ENCODE measurements around the gene MOB2. TPM values are rescaled to one million over a fixed set of nuclear protein-coding genes. Genes with fewer than 3 reads are reported as not detected.

Gene MOB2
- total and polyA plus RNA-seq, 4 donors, result 8.3 to 18.5 (median 14.8) TPM

DNA sequence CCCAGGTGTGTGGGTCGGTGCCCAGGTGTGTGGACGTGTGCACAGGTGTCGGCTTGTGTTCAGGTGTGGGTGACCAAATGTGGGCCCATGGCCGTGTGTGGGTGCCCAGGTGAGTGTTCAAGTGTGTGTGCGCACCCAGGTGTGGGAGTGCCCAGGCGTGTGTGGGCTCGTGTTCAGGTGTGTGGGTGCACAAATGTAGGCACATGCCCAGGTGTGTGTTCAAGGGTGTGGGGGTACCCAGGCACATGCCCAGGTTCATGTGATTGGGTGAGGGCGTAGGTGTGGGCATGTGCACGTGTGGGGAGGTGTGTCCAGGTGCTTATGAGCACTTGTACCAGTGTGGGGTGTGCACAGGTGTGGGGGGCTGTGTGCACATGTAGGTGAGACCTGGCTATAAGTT is 42.8 kb downstream of the MOB2 start:
- no peak for DNase-seq (ENCODE audit: low spot score)
- no peak for TF ChIP-seq FOXA1 (IDR thresholded peaks at IDR 0.05)
- TF ChIP-seq ATF3 (IDR thresholded peaks at IDR 0.05), result no peak
- Histone ChIP-seq H3K27ac (ENCODE audit: low read depth in 1 of 2, low read length in 2 of 2) (no peak overlapping the region), H3K9ac (ENCODE audit: low read depth in 1 of 2, low read length in 2 of 2) (no peak overlapping the region), H3K27me3 (ENCODE audit: control insufficient read depth in 4 of 4, insufficient read depth in 4 of 4, low read length in 3 of 4) (no peaks in the 10 kb centered on the region), H3K4me1 (ENCODE audit: control insufficient read depth in 4 of 4, insufficient read depth in 4 of 4, low read length in 3 of 4) (no peaks in the 10 kb centered on the region), H3K4me3 (ENCODE audit: low read depth in 1 of 3, low read length in 3 of 3) (no peak overlapping the region), H3K9me3 (ENCODE audit: control insufficient read depth in 4 of 4, low read length in 3 of 4) (no peaks in the 10 kb centered on the region), H3K36me3 (ENCODE audit: control insufficient read depth in 4 of 4, insufficient read depth in 3 of 4, low read depth in 1 of 4, low read length in 3 of 4) (no peaks in the 10 kb centered on the region)
- 74% methylated on average over 9 of the region's 9 CpGs for WGBS

DNA sequence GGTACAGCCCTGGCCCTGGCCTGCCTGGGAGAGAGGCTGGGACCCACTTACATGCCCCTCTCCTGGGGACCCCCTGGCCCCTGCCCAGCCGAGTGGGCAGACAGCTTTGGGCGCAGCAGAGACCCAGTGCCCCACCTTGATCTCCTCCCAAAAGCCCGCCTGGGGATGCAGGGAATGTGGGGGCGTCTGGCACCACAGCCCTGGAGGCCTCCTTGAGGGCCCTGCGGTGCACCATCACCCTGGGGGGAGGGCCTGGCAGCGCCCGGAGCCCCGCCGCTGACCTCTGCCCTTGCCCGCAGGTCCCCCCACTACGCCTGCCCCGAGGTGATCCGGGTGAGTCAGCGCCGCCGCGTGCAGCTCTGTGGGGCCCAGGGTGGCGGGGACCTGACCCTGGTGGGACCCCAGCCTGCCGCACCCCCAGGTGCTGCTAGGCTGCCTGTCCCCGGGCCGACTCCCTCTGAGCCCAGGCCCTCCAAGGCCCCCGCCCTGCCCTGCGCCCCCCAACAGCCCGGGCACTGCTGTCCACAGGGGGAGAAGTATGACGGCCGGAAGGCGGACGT is 43.7 kb downstream of the MOB2 start:
- Histone ChIP-seq H3K4me3 (ENCODE audit: low read depth in 1 of 3, low read length in 3 of 3) (no peak overlapping the region), H3K4me1 (ENCODE audit: control insufficient read depth in 4 of 4, insufficient read depth in 4 of 4, low read length in 3 of 4) (no peaks in the 10 kb centered on the region), H3K27me3 (ENCODE audit: control insufficient read depth in 4 of 4, insufficient read depth in 4 of 4, low read length in 3 of 4) (no peaks in the 10 kb centered on the region), H3K9ac (ENCODE audit: low read depth in 1 of 2, low read length in 2 of 2) (no peak overlapping the region), H3K27ac (ENCODE audit: low read depth in 1 of 2, low read length in 2 of 2) (no peak overlapping the region), H3K36me3 (ENCODE audit: control insufficient read depth in 4 of 4, insufficient read depth in 3 of 4, low read depth in 1 of 4, low read length in 3 of 4) (no peaks in the 10 kb centered on the region), H3K9me3 (ENCODE audit: control insufficient read depth in 4 of 4, low read length in 3 of 4) (no peaks in the 10 kb centered on the region)
- WGBS, result 85% methylated on average over 28 of the region's 28 CpGs
- DNase-seq (ENCODE audit: low spot score), result no peak
- TF ChIP-seq FOXA1 (IDR thresholded peaks at IDR 0.05) (no peak), CTCF (IDR thresholded peaks at IDR 0.05; ENCODE audit: low read depth, low read length, missing input control) (no peak), ZBTB33 (IDR thresholded peaks at IDR 0.05) (no peak)

GRCh38 chr11:1442163-1442562 is 44.4 kb downstream of the MOB2 start:
- Histone ChIP-seq H3K9ac (ENCODE audit: low read depth in 1 of 2, low read length in 2 of 2) (no peak overlapping the region), H3K9me3 (ENCODE audit: control insufficient read depth in 4 of 4, low read length in 3 of 4) (no peaks in the 10 kb centered on the region), H3K27me3 (ENCODE audit: control insufficient read depth in 4 of 4, insufficient read depth in 4 of 4, low read length in 3 of 4) (peaks cover 0 to 4% (median 0%) of the 10 kb centered on the region in 4 donors), H3K4me3 (ENCODE audit: low read depth in 1 of 3, low read length in 3 of 3) (no peak overlapping the region), H3K4me1 (ENCODE audit: control insufficient read depth in 4 of 4, insufficient read depth in 4 of 4, low read length in 3 of 4) (no peaks in the 10 kb centered on the region), H3K36me3 (ENCODE audit: control insufficient read depth in 4 of 4, insufficient read depth in 3 of 4, low read depth in 1 of 4, low read length in 3 of 4) (no peaks in the 10 kb centered on the region), H3K27ac (ENCODE audit: low read depth in 1 of 2, low read length in 2 of 2) (no peak overlapping the region)
- DNase-seq (ENCODE audit: low spot score), result no peak
- no peak for TF ChIP-seq JUND (IDR thresholded peaks at IDR 0.05)
- TF ChIP-seq FOXA1 (IDR thresholded peaks at IDR 0.05), result no peak
- TF ChIP-seq NR2F2 (IDR thresholded peaks at IDR 0.05), result no peak
- TF ChIP-seq RAD21 (IDR thresholded peaks at IDR 0.05), result no peak
- no peak for TF ChIP-seq HNF4A (conservative IDR thresholded peaks at IDR 0.05)
- no peak for TF ChIP-seq FOXA2 (IDR thresholded peaks at IDR 0.05)
- no peak for TF ChIP-seq ZBTB33 (IDR thresholded peaks at IDR 0.05)
- no peak for TF ChIP-seq ATF3 (IDR thresholded peaks at IDR 0.05)
- WGBS, result 35% methylated on average over 9 of the region's 9 CpGs

All from liver (tissue), 9 donors.